GM10847 (cell line): ENCODE measurements around the gene TP53TG5.

Source experiments
- POLR2A ChIP-seq: IDR thresholded peaks from 2 replicates; pipeline ENCODE4 v1.6.1; 2011; ENCODE audit not compliant: insufficient read length; ENCODE audit errors: extremely low read depth

TP53TG5 gene

DNA sequence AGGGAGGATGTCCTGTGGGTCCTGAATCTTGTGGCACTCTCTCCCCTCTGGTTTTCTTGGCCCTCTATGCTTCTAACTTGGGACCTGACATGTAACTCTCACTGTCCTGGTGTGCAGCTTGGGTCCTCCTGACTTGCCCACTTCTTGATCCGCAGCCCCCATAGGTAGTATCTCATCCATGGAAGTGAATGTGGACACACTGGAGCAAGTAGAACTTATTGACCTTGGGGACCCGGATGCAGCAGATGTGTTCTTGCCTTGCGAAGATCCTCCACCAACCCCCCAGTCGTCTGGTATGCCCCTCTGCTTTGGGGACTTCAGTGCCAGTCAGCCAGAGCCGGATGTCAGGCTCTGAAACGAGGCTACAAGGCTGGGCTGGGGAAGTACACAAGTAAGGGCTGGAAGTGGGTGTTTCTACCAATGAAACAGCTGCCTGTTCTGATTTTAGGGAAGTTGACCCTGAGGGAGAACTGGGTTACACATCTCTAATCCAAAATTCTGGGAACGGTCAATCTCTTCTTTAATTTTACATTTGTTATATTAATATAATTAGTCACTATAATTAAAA, 30.6 kb upstream of the TP53TG5 start:
- no peak for TF ChIP-seq POLR2A

DNA sequence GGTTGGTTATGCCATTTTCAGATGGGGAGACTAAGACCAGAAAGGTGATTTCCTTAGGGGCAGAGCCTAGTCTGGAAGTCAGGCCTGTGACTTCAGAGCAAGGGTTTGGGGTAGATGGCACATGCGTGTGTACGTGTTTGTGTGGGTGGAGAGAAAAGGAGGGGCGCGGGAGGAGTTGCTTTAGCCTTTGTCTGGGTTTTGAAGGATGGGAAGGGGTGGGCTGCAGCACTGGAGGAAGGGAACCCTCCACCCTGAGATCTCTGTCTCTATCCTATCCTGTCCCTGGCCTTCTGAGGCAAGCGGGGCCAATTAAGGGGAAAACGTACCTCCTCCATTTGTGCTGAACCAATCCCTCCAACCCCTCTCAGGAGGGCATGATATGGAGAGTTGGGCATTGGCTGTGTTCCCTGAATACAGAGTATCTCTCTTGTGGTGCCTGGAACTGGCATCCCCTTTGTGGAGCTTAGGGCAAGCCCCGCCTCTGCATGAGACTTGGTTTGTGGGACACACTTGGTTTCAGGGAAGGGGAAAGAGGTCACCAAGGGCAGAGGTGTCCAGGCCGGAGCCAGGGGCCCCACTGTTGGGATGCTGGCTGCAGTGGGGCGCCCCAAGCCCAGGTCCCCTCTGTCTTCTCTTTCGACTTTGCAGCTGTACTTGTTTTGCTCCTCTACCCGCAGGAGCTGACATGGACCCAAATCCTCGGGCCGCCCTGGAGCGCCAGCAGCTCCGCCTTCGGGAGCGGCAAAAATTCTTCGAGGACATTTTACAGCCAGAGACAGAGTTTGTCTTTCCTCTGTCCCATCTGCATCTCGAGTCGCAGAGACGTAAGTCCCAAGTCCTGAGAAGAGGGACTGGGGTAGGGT, 29.9 kb upstream of the TP53TG5 start, which contains the start of gene DBNDD2:
DBNDD2 (plus strand) TSS at position 507 of the 863 bp plus-strand sequence; CDS start at position 686, 179 bp downstream.
- no peak for TF ChIP-seq POLR2A

- TF ChIP-seq POLR2A, result no peak
These were observed 29.1 kb upstream of the TP53TG5 start for GRCh38 chr20:45407067-45407745.

GRCh38 chr20:45406260-45407066, 28.3 kb upstream of the TP53TG5 start:
- TF ChIP-seq POLR2A, result no peak

GRCh38 chr20:45405571-45406259, 27.6 kb upstream of the TP53TG5 start:
- no peak for TF ChIP-seq POLR2A

- no peak for TF ChIP-seq POLR2A
These were observed 26.3 kb upstream of the TP53TG5 start for GRCh38 chr20:45404438-45404837.

GRCh38 chr20:45402946-45403345, 24.8 kb upstream of the TP53TG5 start:
- TF ChIP-seq POLR2A, result no peak

- TF ChIP-seq POLR2A, result no peak
These were observed 22.4 kb upstream of the TP53TG5 start for GRCh38 chr20:45400346-45401031.

- no peak for TF ChIP-seq POLR2A
These were observed 20.9 kb upstream of the TP53TG5 start for GRCh38 chr20:45399018-45399417.

GRCh38 chr20:45395114-45395415, 16.9 kb upstream of the TP53TG5 start:
- TF ChIP-seq POLR2A, result no peak

DNA sequence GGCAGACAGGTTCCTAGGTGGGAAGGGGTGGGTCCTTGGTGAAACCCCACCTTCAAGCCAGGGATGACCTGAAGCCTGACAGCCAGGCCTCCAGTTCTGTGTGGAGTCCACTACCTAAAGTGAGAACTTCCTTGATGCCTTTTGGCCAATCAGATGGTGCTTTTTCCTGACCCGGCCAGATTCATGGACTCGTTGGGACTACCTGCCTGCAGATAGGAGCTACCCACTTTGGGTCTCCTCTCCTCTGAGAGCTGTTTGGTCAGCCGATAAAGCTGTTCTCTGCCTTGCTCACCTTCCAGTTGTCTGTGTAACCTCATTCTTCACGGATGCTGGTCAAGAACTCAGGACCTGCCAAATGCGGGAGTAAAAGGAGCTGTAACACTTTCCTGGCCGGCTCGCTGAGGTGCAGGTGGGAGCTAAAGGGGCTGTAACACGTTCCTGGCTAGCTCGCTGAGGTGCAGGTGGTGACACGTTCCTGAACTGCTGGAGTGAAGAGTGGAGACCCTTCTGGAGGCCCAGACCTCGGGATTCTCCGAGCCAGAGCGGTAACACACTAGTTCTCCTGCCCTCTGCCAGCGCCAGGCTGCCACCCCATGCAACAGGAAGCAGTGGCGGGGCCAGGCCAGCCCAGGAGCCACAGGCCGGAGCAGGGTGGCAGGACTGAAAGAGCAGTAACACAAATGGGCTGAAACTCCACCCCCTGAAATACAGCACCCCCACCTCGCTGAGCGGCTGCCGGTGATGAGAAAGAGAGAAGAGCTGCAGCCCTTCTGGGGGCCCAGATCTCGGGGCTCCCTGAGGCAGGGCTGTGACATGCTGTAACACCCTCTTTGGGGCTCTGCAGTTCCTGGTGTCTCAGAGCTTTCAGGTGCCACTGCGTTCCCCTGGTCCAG, 16.3 kb upstream of the TP53TG5 start:
- no peak for TF ChIP-seq POLR2A

DNA sequence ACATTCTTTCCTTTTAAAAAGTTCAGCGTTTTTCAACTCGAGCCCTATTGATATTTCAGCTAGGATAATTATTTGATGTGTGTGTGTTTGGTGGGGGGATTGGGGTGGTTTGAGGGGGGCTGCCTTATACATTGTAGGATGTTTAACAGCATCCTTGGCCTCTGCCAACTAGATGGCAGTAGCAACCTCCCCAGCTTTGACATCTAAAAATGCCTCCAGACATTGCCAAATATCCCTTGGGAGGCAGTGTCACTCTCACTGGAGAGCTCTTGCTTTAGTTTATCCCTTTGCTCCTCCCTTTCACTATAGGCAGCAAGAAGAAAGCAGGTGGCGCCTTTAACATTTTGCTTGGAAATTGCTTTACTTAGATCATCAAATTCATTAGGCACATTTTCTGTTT, 14.6 kb upstream of the TP53TG5 start:
- no peak for TF ChIP-seq POLR2A

DNA sequence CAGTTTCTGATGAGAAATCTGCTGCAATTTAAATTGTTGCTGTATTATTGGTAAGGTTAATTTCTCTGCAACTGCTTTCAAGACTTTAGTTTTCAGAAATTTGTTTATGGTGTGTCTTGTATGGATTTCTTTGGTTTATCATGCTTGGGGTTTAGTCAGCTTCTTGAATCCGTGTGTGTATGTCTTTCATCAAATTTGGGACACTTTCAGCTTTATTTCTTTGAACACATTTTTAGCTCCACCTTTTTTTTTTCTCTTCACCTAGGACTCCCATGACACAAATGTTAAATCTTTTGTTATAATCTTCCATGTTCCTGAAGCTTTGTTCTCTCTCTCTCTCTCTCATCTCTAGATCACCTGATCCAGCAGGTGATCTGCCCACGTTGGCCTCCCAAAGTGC, 13.4 kb upstream of the TP53TG5 start:
- TF ChIP-seq POLR2A, result no peak
